ENCODE results near the gene CRISPLD2. TPM values are rescaled to one million over a fixed set of nuclear protein-coding genes. Genes with fewer than 3 reads are reported as not detected.
A peak's percentile ranks its signal among the peaks of the same experiment; 100 is the strongest.
"Not testable (repeated sequence)": the region's sequence is repeated elsewhere in the genome, so short reads cannot be mapped to it uniquely, and the experiment has no call there.

Gene CRISPLD2
- total RNA-seq, 1 experiment from 2014 or later, result 0.34 TPM

DNA sequence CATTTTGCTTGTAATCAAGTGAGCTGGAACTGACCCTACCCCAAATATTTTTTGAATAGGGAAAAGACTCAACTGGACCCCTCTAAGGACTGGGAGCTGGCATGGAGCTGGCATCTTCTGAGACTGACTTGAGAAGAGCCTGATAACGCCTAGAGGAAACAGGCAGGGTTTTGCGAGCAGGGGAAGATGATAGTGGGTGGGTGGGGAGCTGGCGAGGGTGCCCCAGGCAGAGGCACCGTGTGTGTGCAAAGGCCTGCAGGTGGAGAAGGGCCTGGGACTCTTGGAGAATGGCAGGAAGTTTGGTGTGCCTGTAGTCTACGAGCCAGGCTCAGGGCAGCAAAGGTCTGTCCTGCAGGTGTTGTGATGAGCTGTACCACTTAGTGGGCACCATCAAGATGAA lies 4.1 kb downstream of the CRISPLD2 start:
- Histone ChIP-seq H3K27me3 (no peaks in the 10 kb centered on the region), H3K27ac (no peak overlapping the region), H3K4me1 (no peaks in the 10 kb centered on the region), H3K4me3 (no peak overlapping the region), H3K36me3 (no peaks in the 10 kb centered on the region), H3K9me3 (replicated peaks) (no peaks in the 10 kb centered on the region)
- DNase-seq, result no peak

DNA sequence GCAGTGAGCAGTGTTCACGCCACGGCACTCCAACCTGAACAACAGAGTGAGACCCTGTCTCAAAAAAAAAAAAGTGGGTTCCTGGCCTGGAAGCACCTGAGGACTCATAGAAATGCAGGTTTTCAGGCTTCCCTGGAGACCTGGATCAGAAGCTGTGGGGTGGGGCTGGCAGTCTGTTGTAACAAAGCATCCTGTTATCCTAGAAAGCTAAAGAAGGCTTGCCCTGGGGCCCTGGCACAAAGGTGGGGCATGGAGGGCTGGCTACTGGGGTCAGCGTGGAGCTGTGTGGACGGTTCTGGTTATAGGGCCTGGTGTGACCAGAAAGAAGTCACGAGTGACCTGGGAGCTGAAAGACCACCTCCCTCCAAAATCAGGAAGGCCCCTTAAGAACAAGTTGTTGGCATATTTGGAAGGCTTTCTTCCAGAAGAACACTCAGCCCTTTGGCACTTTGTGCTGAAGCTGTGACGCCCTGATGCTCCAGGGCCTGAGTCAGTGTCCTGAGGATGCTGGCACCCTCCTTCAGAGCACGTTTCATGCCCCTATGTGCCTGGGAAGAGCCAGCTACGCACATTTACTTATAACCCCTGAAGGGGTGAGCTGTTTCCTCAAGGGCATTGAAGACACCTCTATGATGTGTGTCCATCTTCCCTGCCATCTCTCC lies 6.2 kb downstream of the CRISPLD2 start:
- H3K36me3 ChIP-seq, result no peaks in the 10 kb centered on the region
- no peaks in the 10 kb centered on the region for H3K9me3 ChIP-seq (replicated peaks)
- H3K27me3 ChIP-seq, result no peaks in the 10 kb centered on the region
- no peak for DNase-seq
- no peak overlapping the region for H3K27ac ChIP-seq
- no peaks in the 10 kb centered on the region for H3K4me1 ChIP-seq
- H3K4me3 ChIP-seq, result no peak overlapping the region

DNA sequence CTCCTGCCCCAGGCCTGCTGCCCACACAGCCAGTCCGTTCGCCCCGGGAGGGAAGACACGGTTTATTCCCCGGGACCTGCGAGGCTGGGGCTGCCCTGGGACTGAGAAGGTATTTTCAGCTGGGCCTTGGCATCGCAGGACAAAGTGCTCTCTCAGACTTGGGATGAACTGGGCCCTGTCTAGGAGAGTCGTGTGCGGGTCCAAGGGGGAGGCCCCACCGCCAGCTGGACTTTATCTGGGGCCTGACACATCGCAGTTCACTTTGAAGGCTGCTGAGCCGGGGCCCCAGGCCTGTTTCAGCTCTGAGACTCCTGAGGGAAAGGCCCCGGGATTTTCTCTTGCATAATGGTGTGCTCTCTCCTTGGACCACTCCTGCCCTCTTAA lies 6.8 kb downstream of the CRISPLD2 start:
- no peak overlapping the region for H3K4me3 ChIP-seq
- H3K9me3 ChIP-seq (replicated peaks), result no peaks in the 10 kb centered on the region
- DNase-seq, result no peak
- H3K36me3 ChIP-seq, result no peaks in the 10 kb centered on the region
- H3K27me3 ChIP-seq, result no peaks in the 10 kb centered on the region
- no peak overlapping the region for H3K27ac ChIP-seq
- no peaks in the 10 kb centered on the region for H3K4me1 ChIP-seq

DNA sequence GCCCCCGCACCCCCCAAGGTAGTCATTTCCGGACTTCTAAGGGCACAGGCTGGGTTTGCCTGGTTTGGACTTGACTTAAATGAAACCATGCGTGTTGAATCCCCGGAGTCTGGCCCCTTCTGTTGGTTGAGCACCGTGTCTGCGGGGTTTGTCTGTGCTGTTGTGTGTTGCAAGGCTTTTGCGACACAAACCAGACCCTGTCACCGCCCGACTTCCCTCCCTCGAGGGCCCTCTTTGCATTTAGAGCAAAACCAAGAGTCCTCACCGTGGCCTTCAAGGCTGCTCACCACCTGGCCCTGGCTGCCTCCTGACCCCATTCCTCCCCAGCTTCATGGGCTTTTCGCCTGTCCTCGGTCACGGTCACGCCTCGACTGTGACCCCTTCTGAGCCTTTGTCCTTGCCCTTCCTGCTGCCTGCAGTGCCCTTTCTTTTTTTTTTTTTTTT lies 7.4 kb downstream of the CRISPLD2 start:
- Histone ChIP-seq H3K4me3 (no peak overlapping the region), H3K9me3 (replicated peaks) (no peaks in the 10 kb centered on the region), H3K36me3 (no peaks in the 10 kb centered on the region), H3K4me1 (no peaks in the 10 kb centered on the region), H3K27ac (no peak overlapping the region), H3K27me3 (no peaks in the 10 kb centered on the region)
- DNase-seq, result no peak

DNA sequence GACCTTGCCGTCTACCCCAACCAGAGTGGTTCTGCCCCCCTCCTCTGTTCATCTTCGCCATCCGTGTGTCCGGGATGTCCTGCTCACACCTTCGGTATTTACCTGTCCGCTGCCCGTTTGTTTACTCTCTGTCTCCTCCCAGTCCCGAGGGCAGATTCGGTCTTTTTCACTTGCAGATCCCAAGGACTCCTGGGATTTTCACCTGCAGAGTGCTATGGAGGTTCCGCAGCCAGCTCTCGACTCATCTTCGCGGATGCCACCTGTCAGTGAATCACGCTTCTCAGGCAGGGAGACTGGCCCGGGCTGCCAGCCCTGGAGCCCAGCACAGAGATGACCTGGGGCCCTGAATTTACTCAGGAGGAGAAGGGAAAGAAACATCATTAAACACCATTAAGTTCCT lies 8.1 kb downstream of the CRISPLD2 start:
- no peaks in the 10 kb centered on the region for H3K27me3 ChIP-seq
- H3K27ac ChIP-seq, result no peak overlapping the region
- H3K4me3 ChIP-seq, result no peak overlapping the region
- no peaks in the 10 kb centered on the region for H3K4me1 ChIP-seq
- no peaks in the 10 kb centered on the region for H3K9me3 ChIP-seq (replicated peaks)
- H3K36me3 ChIP-seq, result no peaks in the 10 kb centered on the region
- DNase-seq, result no peak

DNA sequence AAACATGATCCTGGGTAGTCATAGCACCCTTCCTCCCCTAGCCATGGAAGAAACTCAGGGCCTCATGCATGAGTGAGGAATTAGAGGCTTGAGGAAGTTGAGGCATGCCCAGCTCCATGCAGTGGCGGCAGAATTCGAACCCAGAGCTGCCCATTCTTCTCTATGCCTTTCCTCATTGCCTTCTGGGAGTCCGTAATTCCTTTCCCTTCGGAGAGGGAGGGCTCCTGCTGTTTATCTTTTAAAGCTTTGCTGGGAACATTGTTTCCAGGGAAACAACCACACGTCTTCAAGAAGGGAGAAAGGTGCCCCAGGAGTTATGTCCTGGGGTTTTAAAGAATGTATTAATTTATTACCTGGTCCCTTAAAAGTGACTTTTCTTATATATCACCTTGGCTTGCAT lies 8.5 kb downstream of the CRISPLD2 start:
- Histone ChIP-seq H3K4me3 (no peak overlapping the region), H3K27ac (no peak overlapping the region), H3K4me1 (no peaks in the 10 kb centered on the region), H3K9me3 (replicated peaks) (no peaks in the 10 kb centered on the region), H3K27me3 (no peaks in the 10 kb centered on the region), H3K36me3 (no peaks in the 10 kb centered on the region)
- DNase-seq, result no peak

DNA sequence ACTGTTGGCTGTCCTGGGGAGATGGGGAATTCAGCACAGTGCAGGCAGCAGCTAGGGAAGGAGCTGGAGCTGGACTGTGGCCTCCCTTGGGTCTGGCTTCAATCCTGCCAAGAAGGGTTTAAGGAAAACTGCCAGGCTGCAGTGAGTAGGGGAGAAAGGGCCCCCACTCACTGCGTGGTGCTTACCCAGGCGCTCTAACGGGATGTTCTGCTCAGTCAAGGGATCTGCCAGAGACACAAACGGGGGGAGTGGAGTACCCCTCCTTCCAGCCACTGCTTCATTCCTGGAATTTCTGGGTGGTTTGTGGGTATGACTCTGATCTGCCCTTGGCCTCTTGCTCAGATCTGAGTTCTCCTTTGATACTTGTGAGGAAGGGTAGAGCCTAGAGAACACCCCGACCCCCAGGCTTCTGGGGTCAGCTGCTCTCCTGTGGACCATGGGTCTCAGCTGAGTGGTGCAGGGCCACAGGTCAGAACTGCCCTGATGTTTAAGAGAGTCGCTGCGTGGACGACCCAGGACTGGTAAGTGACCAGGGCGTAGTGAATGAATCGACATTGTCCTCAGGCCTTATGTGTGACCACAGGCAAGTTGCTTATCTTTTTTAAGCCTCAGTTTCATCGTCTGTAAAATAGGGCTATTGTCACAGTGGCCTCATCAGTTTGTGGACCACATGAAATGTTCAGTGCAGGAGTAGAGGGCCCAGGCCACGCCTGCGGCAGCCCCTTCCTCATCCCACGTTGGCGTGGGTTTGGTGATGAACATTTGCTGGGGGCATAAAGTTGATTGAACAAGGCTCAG lies 9.6 kb downstream of the CRISPLD2 start:
- no peak overlapping the region for H3K4me3 ChIP-seq
- no peak overlapping the region for H3K27ac ChIP-seq
- peak; percentile 13 to 17 for DNase-seq
- no peaks in the 10 kb centered on the region for H3K4me1 ChIP-seq
- H3K27me3 ChIP-seq, result no peaks in the 10 kb centered on the region
- no peaks in the 10 kb centered on the region for H3K36me3 ChIP-seq
- H3K9me3 ChIP-seq (replicated peaks), result no peaks in the 10 kb centered on the region

DNA sequence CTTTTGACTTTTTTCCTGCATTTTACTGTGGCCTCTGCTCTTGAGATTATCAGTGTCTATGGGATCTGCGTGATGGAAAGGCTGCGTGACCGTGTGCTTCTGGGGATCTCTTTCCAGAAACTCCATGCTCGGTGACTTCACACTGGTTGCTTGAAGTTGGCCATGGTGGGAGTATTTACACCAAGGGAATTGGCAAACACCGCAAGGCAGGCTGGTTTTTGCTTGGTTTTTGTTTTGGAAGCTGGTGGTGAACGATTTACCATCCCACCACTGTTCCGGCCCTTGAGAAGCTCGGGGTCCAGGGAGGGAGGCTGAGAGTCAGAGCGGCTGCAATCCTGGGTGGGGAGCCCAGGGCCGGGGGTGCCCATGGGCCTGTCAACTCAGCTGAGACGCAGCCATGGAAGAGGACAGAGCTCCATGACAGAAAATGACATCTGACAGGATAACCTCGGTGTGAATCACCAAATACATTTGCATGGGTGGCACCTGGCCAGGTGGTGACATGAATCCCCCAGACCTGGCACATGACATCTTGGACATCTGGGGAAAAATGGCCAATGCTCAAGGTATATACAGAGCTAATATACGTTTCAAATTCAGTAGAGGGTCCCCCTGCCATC lies 11.1 kb downstream of the CRISPLD2 start:
- Histone ChIP-seq H3K4me3 (no peak overlapping the region), H3K4me1 (no peaks in the 10 kb centered on the region), H3K27me3 (no peaks in the 10 kb centered on the region), H3K27ac (no peak overlapping the region), H3K36me3 (no peaks in the 10 kb centered on the region), H3K9me3 (replicated peaks) (no peaks in the 10 kb centered on the region)
- DNase-seq, result no peak

DNA sequence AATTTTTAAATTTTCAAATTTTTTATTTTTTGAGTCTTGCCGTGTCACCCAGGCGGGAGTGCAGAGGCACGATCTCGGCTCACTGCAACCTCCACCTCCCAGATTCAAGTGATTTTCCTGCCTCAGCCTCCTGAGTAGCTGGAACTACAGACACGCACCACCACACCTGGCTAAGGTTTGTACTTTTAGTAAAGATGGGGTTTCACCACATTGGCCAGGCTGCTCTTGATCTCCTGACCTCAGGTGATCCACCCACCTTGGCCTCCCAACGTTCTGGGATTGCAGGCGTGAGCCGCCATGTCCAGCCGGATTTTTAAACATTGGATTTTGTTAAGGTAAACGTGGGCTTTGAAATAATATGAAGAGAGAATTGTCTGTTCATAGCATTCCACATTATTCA lies 11.9 kb downstream of the CRISPLD2 start:
- H3K36me3 ChIP-seq; DNase-seq; H3K27ac ChIP-seq; H3K4me3 ChIP-seq; H3K27me3 ChIP-seq; H3K4me1 ChIP-seq; H3K9me3 ChIP-seq (replicated peaks): not testable (repeated sequence)

DNA sequence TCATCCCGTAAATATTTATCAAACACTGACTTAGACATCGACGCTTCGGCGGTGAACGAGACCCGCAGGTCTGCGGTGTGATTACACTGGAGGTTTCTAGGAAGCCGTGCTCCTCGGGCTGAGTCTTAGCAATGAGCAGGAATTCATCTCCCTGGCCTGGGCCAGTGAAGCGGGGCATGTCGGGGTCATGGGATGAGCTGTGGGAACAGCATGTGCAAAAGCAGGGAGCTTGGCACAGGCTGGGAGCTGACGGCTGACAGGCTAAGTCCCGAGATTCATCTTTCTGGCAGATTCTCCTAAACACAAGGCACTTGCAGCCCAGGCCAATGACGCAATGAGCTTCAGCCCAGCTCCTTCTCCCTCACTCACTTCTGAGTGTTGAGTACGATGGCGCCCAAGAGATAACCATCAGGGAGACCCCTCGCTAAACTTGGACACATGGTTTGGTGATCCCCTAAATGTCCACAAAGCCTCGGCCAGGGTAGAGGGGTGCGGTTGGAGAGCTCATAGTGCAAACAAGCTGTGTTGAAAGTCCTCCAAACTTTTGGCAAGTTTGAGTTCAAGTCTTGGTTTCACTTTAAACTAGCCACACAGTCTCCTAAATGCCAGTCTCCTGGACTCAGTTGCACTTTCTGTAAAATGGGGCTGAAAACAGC lies 12.8 kb downstream of the CRISPLD2 start:
- H3K4me1 ChIP-seq, result no peaks in the 10 kb centered on the region
- no peak overlapping the region for H3K4me3 ChIP-seq
- H3K27me3 ChIP-seq, result no peaks in the 10 kb centered on the region
- H3K36me3 ChIP-seq, result no peaks in the 10 kb centered on the region
- H3K27ac ChIP-seq, result no peak overlapping the region
- no peaks in the 10 kb centered on the region for H3K9me3 ChIP-seq (replicated peaks)
- no peak for DNase-seq

DNA sequence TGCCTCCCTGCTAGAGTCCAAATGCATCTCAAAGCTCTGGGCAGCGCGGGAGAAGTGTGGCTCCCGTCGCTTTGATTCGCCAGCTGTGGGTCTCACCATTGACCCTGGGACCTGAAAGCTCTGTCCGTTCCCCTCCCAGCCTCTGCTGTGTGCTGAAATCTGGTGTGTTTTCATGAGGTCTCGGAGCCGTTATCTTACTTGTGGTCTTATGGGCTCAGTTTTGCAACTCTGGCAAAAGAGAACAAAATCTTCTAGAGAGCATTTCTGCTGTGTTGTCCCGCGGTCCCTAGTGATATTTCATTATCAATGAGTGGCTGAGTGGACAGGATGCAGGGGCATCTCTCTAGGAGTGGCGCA lies 13.3 kb downstream of the CRISPLD2 start:
- Histone ChIP-seq H3K27me3 (no peaks in the 10 kb centered on the region), H3K4me1 (no peaks in the 10 kb centered on the region), H3K4me3 (no peak overlapping the region), H3K36me3 (no peaks in the 10 kb centered on the region), H3K9me3 (replicated peaks) (no peaks in the 10 kb centered on the region), H3K27ac (no peak overlapping the region)
- DNase-seq, result no peak

DNA sequence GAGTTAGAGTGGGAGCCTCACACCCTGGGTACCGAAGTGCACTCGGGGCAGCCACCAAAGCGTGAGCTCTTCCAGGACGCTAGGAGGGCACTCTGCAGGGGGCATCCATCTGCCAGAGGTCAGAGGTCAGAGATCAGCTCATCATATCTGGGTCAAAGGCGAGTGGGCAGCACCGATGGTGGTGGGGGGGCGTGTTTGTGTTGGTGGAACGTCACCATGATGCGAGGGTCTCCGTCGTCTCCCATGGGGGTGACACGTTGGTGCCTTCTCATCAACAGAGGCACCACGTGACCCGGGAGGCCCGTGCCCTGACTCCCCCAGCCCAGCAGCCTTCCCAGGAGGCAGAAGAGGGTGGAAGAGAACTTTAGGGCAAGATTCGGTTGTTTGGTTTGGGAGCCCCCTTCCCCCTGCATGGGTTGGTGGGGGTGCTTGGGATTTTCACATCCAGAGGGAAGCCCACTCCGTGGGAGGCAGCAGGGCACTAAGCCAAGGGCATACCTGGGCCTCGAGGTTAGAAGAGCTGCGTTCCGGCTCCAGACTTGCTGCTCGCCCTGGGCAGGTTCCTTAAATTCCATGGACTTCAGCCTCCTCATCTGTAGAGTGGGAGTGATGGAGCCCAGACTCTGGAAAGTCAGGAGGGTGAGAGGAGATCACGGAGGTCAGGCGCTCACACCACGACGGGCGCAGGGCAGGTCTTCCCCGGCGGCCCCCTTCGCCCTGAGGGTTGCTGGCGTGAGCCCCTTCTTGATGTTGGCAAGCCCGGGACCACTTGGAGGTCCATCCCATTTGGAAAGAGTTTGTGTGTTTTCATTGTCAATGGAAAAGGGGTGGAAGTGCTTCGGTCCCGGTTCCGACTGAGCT lies 14.0 kb downstream of the CRISPLD2 start:
- no peak for DNase-seq
- Histone ChIP-seq H3K4me3 (no peak overlapping the region), H3K4me1 (no peaks in the 10 kb centered on the region), H3K27ac (no peak overlapping the region), H3K27me3 (no peaks in the 10 kb centered on the region), H3K9me3 (replicated peaks) (no peaks in the 10 kb centered on the region), H3K36me3 (no peaks in the 10 kb centered on the region)

DNA sequence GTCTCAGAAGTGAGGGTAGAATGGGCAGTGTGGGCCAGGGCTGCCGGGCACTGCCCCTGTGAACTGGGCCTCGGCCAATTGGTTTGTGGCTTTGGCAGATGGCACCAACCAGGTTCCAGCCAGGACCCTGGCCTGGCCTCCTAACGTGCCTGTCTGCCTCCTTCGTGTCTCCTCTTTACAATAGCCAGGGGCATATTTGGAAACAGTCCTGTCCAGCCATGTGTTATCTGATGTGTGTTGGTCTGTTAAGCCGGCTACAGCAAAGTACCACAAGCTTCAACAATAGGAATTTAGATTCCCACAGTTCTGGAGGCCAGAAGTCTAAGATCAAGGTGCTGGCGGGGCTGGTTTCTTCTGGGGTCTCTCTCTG lies 14.6 kb downstream of the CRISPLD2 start:
- DNase-seq, result no peak
- H3K27ac ChIP-seq, result no peak overlapping the region
- no peaks in the 10 kb centered on the region for H3K36me3 ChIP-seq
- no peaks in the 10 kb centered on the region for H3K4me1 ChIP-seq
- no peaks in the 10 kb centered on the region for H3K9me3 ChIP-seq (replicated peaks)
- H3K4me3 ChIP-seq, result no peak overlapping the region
- no peaks in the 10 kb centered on the region for H3K27me3 ChIP-seq

DNA sequence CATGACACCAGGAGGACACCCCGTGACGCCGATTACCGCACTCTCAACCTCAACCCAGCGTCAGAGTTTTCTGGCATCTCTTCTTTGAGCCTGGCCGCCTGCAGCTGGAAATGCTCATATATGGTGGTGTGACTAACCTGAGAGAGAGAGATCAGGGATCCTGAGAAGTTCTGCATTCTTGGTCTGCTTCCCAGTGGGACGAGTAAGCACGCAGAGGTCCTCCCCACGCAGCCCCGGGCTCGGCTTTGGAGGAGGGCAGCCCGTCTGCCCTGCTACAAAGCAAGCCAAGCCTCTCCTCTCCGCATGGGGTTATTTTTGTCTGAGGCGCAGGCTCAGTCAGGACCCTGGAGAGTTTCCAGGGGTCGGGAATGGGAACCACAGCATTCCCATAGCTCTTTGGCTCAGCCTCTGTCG lies 16.5 kb downstream of the CRISPLD2 start:
- DNase-seq, result peak; percentile 34 to 49
- no peak overlapping the region for H3K4me3 ChIP-seq
- no peaks in the 10 kb centered on the region for H3K27me3 ChIP-seq
- H3K27ac ChIP-seq, result no peak overlapping the region
- no peaks in the 10 kb centered on the region for H3K9me3 ChIP-seq (replicated peaks)
- H3K4me1 ChIP-seq, result no peaks in the 10 kb centered on the region
- no peaks in the 10 kb centered on the region for H3K36me3 ChIP-seq
